Aorta (tissue), 5 donors: ENCODE results near the gene SLC25A12. TPM values are rescaled to one million over a fixed set of nuclear protein-coding genes. Genes with fewer than 3 reads are reported as not detected.
"Not testable (repeated sequence)": the region's sequence is repeated elsewhere in the genome, so short reads cannot be mapped to it uniquely, and the experiment has no call there.

Experiments
- ATAC-seq: fragments of 200-7000 bp; cut with Tn5 transposase; one replicate; pipeline ENCODE4 v1.9.1; 2022; ENCODE audit warnings: moderate library complexity; ENCODE audit not compliant: low FRiP score
- DNase-seq, 2 donors: peaks; one replicate each; pipeline ENCODE4 v3.0.0-alpha.2; 2020
- H3K27ac ChIP-seq, 2 donors: one replicate each; pipeline ENCODE4 v1.5.1; 2013; ENCODE audit warnings: low read length in 2 of 2, mild to moderate bottlenecking in 2 of 2, moderate library complexity in 2 of 2, control low read depth in 1 of 2, inconsistent platforms in 1 of 2, low read depth in 1 of 2
- H3K27me3 ChIP-seq, 2 donors: one replicate each; pipeline ENCODE4 v1.6.1; 2013; ENCODE audit warnings: control low read depth in 1 of 2, low read length in 1 of 2, mild to moderate bottlenecking in 1 of 2, moderate library complexity in 1 of 2; ENCODE audit not compliant: insufficient read depth in 2 of 2, control insufficient read depth in 1 of 2
- H3K36me3 ChIP-seq, 2 donors: one replicate each; pipeline ENCODE4 v1.6.1; 2013; ENCODE audit warnings: control low read depth in 1 of 2, low read length in 1 of 2, mild to moderate bottlenecking in 1 of 2; ENCODE audit not compliant: insufficient read depth in 2 of 2, control insufficient read depth in 1 of 2
- H3K4me1 ChIP-seq, 2 donors: one replicate each; pipeline ENCODE4 v1.6.1; 2013; ENCODE audit warnings: low read length in 2 of 2, control low read depth in 1 of 2, mild to moderate bottlenecking in 1 of 2, moderate library complexity in 1 of 2; ENCODE audit not compliant: insufficient read depth in 2 of 2, control insufficient read depth in 1 of 2
- H3K4me3 ChIP-seq, 2 donors: one replicate each; pipeline ENCODE4 v1.5.1; 2013; ENCODE audit warnings: low read length in 2 of 2, control low read depth in 1 of 2, mild to moderate bottlenecking in 1 of 2
- H3K9me3 ChIP-seq: one replicate; pipeline ENCODE4 v1.6.1; 2013; ENCODE audit warnings: mild to moderate bottlenecking, low read length; ENCODE audit not compliant: control insufficient read depth
- WGBS, 2 donors: extraction: QIAGEN DNeasy Blood & Tissue Kit; methylation state at CpG; one replicate each; pipeline ENCODE4 v1.1.7; 2013; 5-methylcytosine and 5-hydroxymethylcytosine counted together
- intact Hi-C, 2 donors: fragments of 100-400 bp; cut with DNase I; formaldehyde crosslinking; loops; one replicate each; pipeline versions ENCODE4 v1.14.2 to v1.15.0; 2022
- polyA plus RNA-seq, 2 donors: library from polyadenylated mRNA; stranded (reverse); fragments of 200-250 nt; gene quantifications; one replicate each; pipeline ENCODE4 v1.2.3, GENCODE V29; 2013
- total RNA-seq, 2 donors: library from RNA; stranded (reverse); fragmentation: NEBNext Ultra II Directional; extraction: Animal tissue kit (Norgen Biotek cat#: 25700); gene quantifications; one replicate each; pipeline ENCODE4 v1.2.1, GENCODE V29; 2021
- donor health status: healthy with polysubstance abuse.
- donor health status: Bipolar disorder and iron deficiency.
- donor health status: DM: no; HTN: no; CAD: no.
- donor health status: DM: no; HTN: no; CAD: no.
- donor health status: DM: yes; HTN: yes; CAD: no.

The SLC25A12 gene
- total and polyA plus RNA-seq, 4 donors: 10.8 to 34.6 (median 25.9) TPM

- WGBS, 2 donors: 93 to 94% methylated on average over 27 to 58 of the region's 58 CpGs
- H3K36me3 ChIP-seq, H3K9me3 ChIP-seq, H3K4me3 ChIP-seq, H3K27me3 ChIP-seq, intact Hi-C loops, ATAC-seq, H3K27ac ChIP-seq, H3K4me1 ChIP-seq: not testable (repeated sequence)
- peak in 1 of 2 donors; percentile 72 for DNase-seq
These were observed 5.7 kb upstream of the SLC25A12 start for GRCh38 chr2:171899623-171900282.

GRCh38 chr2:171895786-171896185 is 1.7 kb upstream of the SLC25A12 start:
- WGBS, 2 donors: 56 to 60% methylated on average over 1 of the region's 1 CpG
- no peak overlapping the region for H3K27ac ChIP-seq
- no peaks in the 10 kb centered on the region for H3K27me3 ChIP-seq
- no peaks in the 10 kb centered on the region for H3K9me3 ChIP-seq
- H3K4me1 ChIP-seq: no peaks in the 10 kb centered on the region
- intact Hi-C loops: loop anchor here in 1 of 2 donors (2.0 kb wide), 1 partner anchor 27 kb away; the partner anchor contains the start of gene HAT1
- DNase-seq (no peak), ATAC-seq (no peak)
- H3K4me3 ChIP-seq: no peak overlapping the region
- H3K36me3 ChIP-seq: no peaks in the 10 kb centered on the region

- Histone ChIP-seq H3K27me3 (no peaks in the 10 kb centered on the region), H3K4me1 (no peaks in the 10 kb centered on the region), H3K4me3 (peak overlapping the region; percentile 75 to 78), H3K9me3 (no peaks in the 10 kb centered on the region), H3K36me3 (no peaks in the 10 kb centered on the region), H3K27ac (peak overlapping the region in 1 of 2 donors; percentile 22)
- no peak for DNase-seq
- WGBS, 2 donors: 15 to 21% methylated on average over 10 of the region's 10 CpGs
- peak; percentile 31 for ATAC-seq
- intact Hi-C loops: loop anchor here in 1 of 2 donors (2.0 kb wide), 1 partner anchor 28 kb away; the partner anchor contains the start of gene HAT1
These were observed 536 bp upstream of the SLC25A12 start for GRCh38 chr2:171894612-171894947.

GRCh38 chr2:171893196-171893823 is 734 bp downstream of the SLC25A12 start:
- no peaks in the 10 kb centered on the region for H3K4me1 ChIP-seq
- H3K9me3 ChIP-seq: no peaks in the 10 kb centered on the region
- H3K36me3 ChIP-seq: no peaks in the 10 kb centered on the region
- DNase-seq (no peak), ATAC-seq (no peak)
- H3K4me3 ChIP-seq: peak overlapping the region; percentile 75 to 78
- intact Hi-C loops: no loop called here
- H3K27me3 ChIP-seq: no peaks in the 10 kb centered on the region
- WGBS, 2 donors: 36 to 46% methylated on average over 7 of the region's 7 CpGs
- H3K27ac ChIP-seq: no peak overlapping the region

DNA sequence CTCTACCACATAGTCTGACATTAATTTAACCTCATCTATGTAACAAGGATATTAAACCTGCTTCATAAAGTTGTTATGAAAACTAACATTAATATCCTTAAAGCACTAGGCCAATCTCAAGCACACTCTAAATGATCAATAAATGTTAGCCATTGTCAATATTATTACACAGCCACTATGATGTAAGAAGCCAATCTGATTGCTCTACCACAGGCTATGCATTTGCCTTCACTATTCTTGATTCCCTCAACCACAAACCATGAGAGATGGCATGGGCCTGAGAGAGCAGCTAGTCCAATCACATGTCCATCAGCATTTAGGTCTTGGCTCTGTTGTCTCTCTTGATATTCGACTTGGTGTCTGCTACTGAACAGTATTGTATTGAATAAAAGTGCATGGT is 4.2 kb downstream of the SLC25A12 start:
- Histone ChIP-seq H3K27me3 (no peaks in the 10 kb centered on the region), H3K4me3 (no peak overlapping the region), H3K27ac (no peak overlapping the region), H3K9me3 (no peaks in the 10 kb centered on the region), H3K36me3 (no peaks in the 10 kb centered on the region), H3K4me1 (no peaks in the 10 kb centered on the region)
- 78 to 91% methylated on average over 1 of the region's 1 CpG for WGBS, 2 donors
- no peak for ATAC-seq
- DNase-seq: no peak
- intact Hi-C loops: no loop called here

DNA sequence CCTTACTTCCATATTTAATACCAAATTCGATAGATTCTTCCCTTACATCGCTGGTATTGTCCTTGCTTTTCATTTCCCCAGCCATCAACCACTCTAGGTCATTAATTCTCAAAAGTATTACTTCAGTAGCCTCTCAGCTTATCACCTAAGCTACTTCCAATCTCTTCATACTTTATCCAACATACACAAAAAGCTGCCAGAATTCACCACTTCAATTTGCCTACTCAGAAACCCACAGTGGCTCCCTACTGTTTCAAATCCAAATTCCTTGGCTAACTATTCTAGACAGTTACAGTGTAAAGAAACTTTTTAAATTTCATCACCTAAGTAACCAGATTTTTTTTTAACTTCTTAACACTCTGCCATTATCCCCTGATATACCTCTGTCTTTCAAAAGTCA is 4.7 kb downstream of the SLC25A12 start:
- H3K27me3 ChIP-seq: no peaks in the 10 kb centered on the region
- no peak overlapping the region for H3K4me3 ChIP-seq
- no peaks in the 10 kb centered on the region for H3K4me1 ChIP-seq
- intact Hi-C loops: no loop called here
- no peak for ATAC-seq
- H3K27ac ChIP-seq: no peak overlapping the region
- no peaks in the 10 kb centered on the region for H3K9me3 ChIP-seq
- H3K36me3 ChIP-seq: no peaks in the 10 kb centered on the region
- 95 to 96% methylated on average over 2 of the region's 2 CpGs for WGBS, 2 donors
- DNase-seq: no peak

- H3K4me3 ChIP-seq: no peak overlapping the region
- no peaks in the 10 kb centered on the region for H3K4me1 ChIP-seq
- no peak for DNase-seq
- WGBS, 2 donors: 86 to 94% methylated on average over 5 of the region's 5 CpGs
- H3K27me3 ChIP-seq: no peaks in the 10 kb centered on the region
- no peaks in the 10 kb centered on the region for H3K36me3 ChIP-seq
- peak overlapping the region in 1 of 2 donors; percentile 63 for H3K27ac ChIP-seq
- H3K9me3 ChIP-seq: no peaks in the 10 kb centered on the region
- ATAC-seq: no peak
- intact Hi-C loops: no loop called here
These were observed 10.7 kb downstream of the SLC25A12 start for GRCh38 chr2:171883275-171883893.

- ATAC-seq (no peak), DNase-seq (no peak)
- Histone ChIP-seq H3K36me3 (no peaks in the 10 kb centered on the region), H3K27me3 (no peaks in the 10 kb centered on the region), H3K4me1 (no peaks in the 10 kb centered on the region), H3K9me3 (no peaks in the 10 kb centered on the region), H3K27ac (peak overlapping the region in 1 of 2 donors; percentile 73), H3K4me3 (no peak overlapping the region)
- 33 to 46% methylated on average over 2 of the region's 2 CpGs for WGBS, 2 donors
- intact Hi-C loops: no loop called here
These were observed 11.8 kb downstream of the SLC25A12 start for GRCh38 chr2:171882089-171882769.
